SK-N-SH (cell line): ENCODE results near the gene ZDHHC14. TPM values are rescaled to one million over a fixed set of nuclear protein-coding genes. Genes with fewer than 3 reads are reported as not detected.

Experiments
- CTCF ChIA-PET: fragments of 300-600, 350-600 bp; formaldehyde crosslinking; extraction: SDS; loops from one replicate; lab custom pipeline; 2021; lab: Yijun Ruan, JAX
- POLR2A ChIA-PET: fragments of 350-600 bp; sonication (Branson Sonifier 250); formaldehyde crosslinking; extraction: SDS; loops from one replicate; lab custom pipeline; 2020; ENCODE audit warnings: antibody characterized with exemption, inconsistent platforms; lab: Yijun Ruan, JAX
- DNase-seq: peaks from one replicate; pipeline ENCODE4 v3.0.0; 2012
- H2AFZ ChIP-seq: fragments of 200-600 bp; sonication (generic); 2 replicates; pipeline ENCODE4 v1.8.1; 2016; ENCODE audit warnings: antibody characterized with exemption, mild to moderate bottlenecking, low read depth
- H3F3A ChIP-seq: fragments of 200-600 bp; sonication (generic); replicated peaks from 2 replicates; pipeline ENCODE3; 2016; ENCODE audit warnings: antibody characterized with exemption, mild to moderate bottlenecking; ENCODE audit not compliant: insufficient read depth
- H3K27ac ChIP-seq, 2 experiments: fragments of 200-500 bp in 1 of 2; fragments of 200-600 bp in 1 of 2; sonication (Bioruptor generic) in 1 of 2; sonication (generic), shearing (Covaris generic) in 1 of 2; 2 replicates each; pipeline versions ENCODE4 v1.5.1 to v1.6.1; 2014 to 2016; ENCODE audit warnings: low read depth in 2 of 2, inconsistent platforms in 1 of 2, low read length in 1 of 2, mild to moderate bottlenecking in 1 of 2, mixed read lengths in 1 of 2
- H3K27me3 ChIP-seq: fragments of 200-600 bp; sonication (generic), shearing (Covaris generic); 2 replicates; pipeline ENCODE4 v1.6.1; 2016; ENCODE audit warnings: mixed run types; ENCODE audit not compliant: insufficient read depth
- H3K36me3 ChIP-seq, 2 experiments: fragments of 200-500 bp in 1 of 2; fragments of 200-600 bp in 1 of 2; sonication (Bioruptor generic) in 1 of 2; sonication (generic) in 1 of 2; replicated peaks in 1 of 2; 2 replicates each; pipeline versions ENCODE3 to v1.5.1; 2014 to 2016; ENCODE audit warnings: low read length in 1 of 2, mild to moderate bottlenecking in 1 of 2; ENCODE audit not compliant: insufficient read depth in 2 of 2, control insufficient read depth in 1 of 2
- H3K4me1 ChIP-seq, 2 experiments: fragments of 200-500 bp in 1 of 2; fragments of 200-600 bp in 1 of 2; sonication (Bioruptor generic) in 1 of 2; sonication (generic), shearing (Covaris generic) in 1 of 2; 2 replicates each; pipeline versions ENCODE4 v1.5.1 to v1.6.1; 2014 to 2016; ENCODE audit warnings: low read depth in 1 of 2, low read length in 1 of 2, mixed run types in 1 of 2; ENCODE audit not compliant: insufficient read depth in 2 of 2, control insufficient read depth in 1 of 2
- H3K4me2 ChIP-seq: fragments of 200-600 bp; sonication (generic), shearing (Covaris generic); 2 replicates; pipeline ENCODE4 v1.6.1; 2017; ENCODE audit warnings: mixed run types
- H3K4me3 ChIP-seq, 2 experiments: fragments of 200-500 bp in 1 of 2; fragments of 200-600 bp in 1 of 2; sonication (Bioruptor generic) in 1 of 2; sonication (generic), shearing (Covaris generic) in 1 of 2; 2 replicates each; pipeline versions ENCODE4 v1.5.1 to v1.8.1; 2014 to 2016; ENCODE audit warnings: low read depth in 2 of 2, inconsistent platforms in 1 of 2, low read length in 1 of 2, mild to moderate bottlenecking in 1 of 2, mixed read lengths in 1 of 2, moderate library complexity in 1 of 2
- H3K79me2 ChIP-seq: fragments of 200-600 bp; sonication (generic); 2 replicates; pipeline ENCODE4 v1.8.1; 2017; ENCODE audit warnings: mild to moderate bottlenecking; ENCODE audit not compliant: insufficient read depth
- H3K9ac ChIP-seq: fragments of 200-600 bp; sonication (generic); 2 replicates; pipeline ENCODE4 v1.6.1; 2017; ENCODE audit warnings: mixed run types
- H3K9me2 ChIP-seq: fragments of 200-600 bp; sonication (generic); 2 replicates; pipeline ENCODE4 v1.6.1; 2017; ENCODE audit warnings: mixed run types
- H3K9me3 ChIP-seq: fragments of 200-600 bp; sonication (generic); 2 replicates; pipeline ENCODE4 v1.6.1; 2017; ENCODE audit warnings: mixed run types, mild to moderate bottlenecking, moderate library complexity
- H4K20me1 ChIP-seq: fragments of 200-600 bp; sonication (generic); 2 replicates; pipeline ENCODE4 v1.6.1; 2017; ENCODE audit warnings: mild to moderate bottlenecking, mixed run types; ENCODE audit not compliant: insufficient read depth
- CHD2 ChIP-seq: fragments of 150-350 bp; IDR thresholded peaks from 2 replicates; pipeline ENCODE4 v1.6.1; 2018; ENCODE audit warnings: low read length; ENCODE audit not compliant: partially characterized antibody
- FOXM1 ChIP-seq: IDR thresholded peaks from 2 replicates; pipeline ENCODE4 v1.4.0; 2012; ENCODE audit warnings: low read depth, mild to moderate bottlenecking
- GABPA ChIP-seq: IDR thresholded peaks from 2 replicates; pipeline ENCODE4 v1.4.0; 2012; ENCODE audit warnings: low read depth, mild to moderate bottlenecking
- MXI1 ChIP-seq: IDR thresholded peaks from 2 replicates; pipeline ENCODE4 v1.6.1; 2012; ENCODE audit warnings: mild to moderate bottlenecking, low read depth, low read length, improper control_type of control experiment
- POLR2AphosphoS5 ChIP-seq: IDR thresholded peaks from 2 replicates; pipeline ENCODE4 v1.6.1; 2012; ENCODE audit warnings: low read depth, low read length
- RCOR1 ChIP-seq: fragments of 150-350 bp; IDR thresholded peaks from 2 replicates; pipeline ENCODE4 v1.6.1; 2017; ENCODE audit warnings: antibody characterized with exemption, low read length
- SMC3 ChIP-seq: IDR thresholded peaks from 2 replicates; pipeline ENCODE4 v1.6.1; 2012; ENCODE audit warnings: low read depth, low read length, improper control_type of control experiment
- TEAD4 ChIP-seq: IDR thresholded peaks from 2 replicates; pipeline ENCODE4 v1.4.0; 2012; ENCODE audit warnings: mild to moderate bottlenecking, borderline replicate concordance; ENCODE audit not compliant: insufficient read depth
- USF1 ChIP-seq: IDR thresholded peaks from 2 replicates; pipeline ENCODE4 v1.4.0; 2012; ENCODE audit warnings: low read depth, borderline replicate concordance
- USF2 ChIP-seq: fragments of 150-350 bp; IDR thresholded peaks from 2 replicates; pipeline ENCODE4 v1.6.1; 2017; ENCODE audit warnings: antibody characterized with exemption, low read length, low read depth, borderline replicate concordance
- WGBS: methylation state at CpG from one replicate; pipeline ENCODE4 v1.1.6; 2017; ENCODE audit warnings: low lambda C conversion rate; 5-methylcytosine and 5-hydroxymethylcytosine counted together
- polyA plus RNA-seq, 3 experiments: library from polyadenylated mRNA; depleted of rRNA; stranded (reverse); fragments of >200 nt; gene quantifications; 2 replicates each; pipeline ENCODE4 v1.2.3, GENCODE V29; 2012

Gene ZDHHC14
- polyA plus RNA-seq, 1 of the 3 experiments (the other 2 are of a cell fraction), result 5.4 TPM

GRCh38 chr6:157370755-157371154 is 10.2 kb upstream of the ZDHHC14 start:
- Histone ChIP-seq H3K36me3 (no peaks in the 10 kb centered on the region), H3K4me3 (no peak overlapping the region), H4K20me1 (no peaks in the 10 kb centered on the region), H3K27me3 (no peaks in the 10 kb centered on the region), H3K9me3 (no peaks in the 10 kb centered on the region), H3K9me2 (no peaks in the 10 kb centered on the region), H3K79me2 (no peaks in the 10 kb centered on the region), H3K9ac (no peak overlapping the region), H3K27ac (no peak overlapping the region), H2AFZ (no peak overlapping the region), H3K4me1 (no peaks in the 10 kb centered on the region), H3F3A (no peaks in the 10 kb centered on the region), H3K4me2 (no peak overlapping the region)
- CTCF ChIA-PET, result no interaction called here
- TF ChIP-seq SMC3 (no peak), POLR2AphosphoS5 (no peak), RCOR1 (no peak), USF2 (no peak), FOXM1 (no peak)
- 86% methylated on average over 1 of the region's 1 CpG for WGBS
- POLR2A ChIA-PET, result interaction anchor here (0.6 kb wide), 1 partner anchor 11 kb away, joined by 4 read pairs; no protein-coding TSS in a partner anchor
- DNase-seq, result no peak

- DNase-seq, result no peak
- no peaks in the 10 kb centered on the region for H3K36me3 ChIP-seq
- H3K27me3 ChIP-seq, result no peaks in the 10 kb centered on the region
- no peaks in the 10 kb centered on the region for H3K79me2 ChIP-seq
- H3K4me1 ChIP-seq, result no peaks in the 10 kb centered on the region
- no peak for TF ChIP-seq TEAD4
- TF ChIP-seq USF1, result no peak
- no peak for TF ChIP-seq GABPA
- no peak for TF ChIP-seq CHD2
- no peak for TF ChIP-seq MXI1
- TF ChIP-seq, all 33 proteins: peak for 0
- Histone ChIP-seq H2AFZ (no peak overlapping the region), H3K4me3 (no peak overlapping the region), H3K27ac (no peak overlapping the region), H3K9me2 (no peaks in the 10 kb centered on the region), H3K4me2 (no peak overlapping the region), H3K9me3 (no peaks in the 10 kb centered on the region), H3F3A (no peaks in the 10 kb centered on the region), H3K9ac (no peak overlapping the region), H4K20me1 (no peaks in the 10 kb centered on the region)
- ChIA-PET CTCF (no interaction called here), POLR2A (no interaction called here)
- 87% methylated on average over 10 of the region's 10 CpGs for WGBS
Measured at GRCh38 chr6:157372501-157373280, 8.3 kb upstream of the ZDHHC14 start.
